SK-N-MC (cell line): Measurements from ENCODE around the gene RPL3.

Experiments
- DNase-seq: peaks from one replicate; pipeline ENCODE4 v3.0.0-alpha.2; 2011; ENCODE audit warnings: low read depth, low spot score
- H3K27ac ChIP-seq: fragments of 200-600 bp; sonication (generic); 2 replicates; pipeline ENCODE4 v1.5.1; 2016; ENCODE audit warnings: mixed run types
- H3K36me3 ChIP-seq: fragments of 200-600 bp; sonication (generic); 2 replicates; pipeline ENCODE4 v1.6.1; 2017; ENCODE audit warnings: antibody characterized with exemption, low read length, mixed read lengths; ENCODE audit not compliant: insufficient read depth
- H3K4me3 ChIP-seq: fragments of 200-600 bp; sonication (generic); 2 replicates; pipeline ENCODE4 v1.5.1; 2016
- H3K9ac ChIP-seq: fragments of 200-600 bp; sonication (generic); 2 replicates; pipeline ENCODE4 v1.8.0; 2017; ENCODE audit warnings: mixed run types, mixed read lengths; ENCODE audit not compliant: insufficient read length
- H3K9me3 ChIP-seq: fragments of 200-600 bp; sonication (generic); 2 replicates; pipeline ENCODE4 v1.6.1; 2017; ENCODE audit warnings: low read depth, mild to moderate bottlenecking, antibody characterized with exemption, low read length, moderate library complexity, mixed read lengths
- EZH2 ChIP-seq: fragments of 200-600 bp; sonication (generic); IDR thresholded peaks from one replicate; pipeline ENCODE4 v1.6.1; 2017; ENCODE audit warnings: antibody characterized with exemption
- FOXP2 ChIP-seq: optimal IDR thresholded peaks from 2 replicates; pipeline ENCODE3; 2011; ENCODE audit warnings: mild to moderate bottlenecking, moderate library complexity; ENCODE audit not compliant: insufficient read depth; ENCODE audit errors: extremely low read length, control extremely low read depth
- POLR2AphosphoS5 ChIP-seq: IDR thresholded peaks from 2 replicates; pipeline ENCODE4 v1.6.1; 2012; ENCODE audit warnings: mild to moderate bottlenecking, low read depth, low read length, borderline replicate concordance

Gene RPL3

DNA sequence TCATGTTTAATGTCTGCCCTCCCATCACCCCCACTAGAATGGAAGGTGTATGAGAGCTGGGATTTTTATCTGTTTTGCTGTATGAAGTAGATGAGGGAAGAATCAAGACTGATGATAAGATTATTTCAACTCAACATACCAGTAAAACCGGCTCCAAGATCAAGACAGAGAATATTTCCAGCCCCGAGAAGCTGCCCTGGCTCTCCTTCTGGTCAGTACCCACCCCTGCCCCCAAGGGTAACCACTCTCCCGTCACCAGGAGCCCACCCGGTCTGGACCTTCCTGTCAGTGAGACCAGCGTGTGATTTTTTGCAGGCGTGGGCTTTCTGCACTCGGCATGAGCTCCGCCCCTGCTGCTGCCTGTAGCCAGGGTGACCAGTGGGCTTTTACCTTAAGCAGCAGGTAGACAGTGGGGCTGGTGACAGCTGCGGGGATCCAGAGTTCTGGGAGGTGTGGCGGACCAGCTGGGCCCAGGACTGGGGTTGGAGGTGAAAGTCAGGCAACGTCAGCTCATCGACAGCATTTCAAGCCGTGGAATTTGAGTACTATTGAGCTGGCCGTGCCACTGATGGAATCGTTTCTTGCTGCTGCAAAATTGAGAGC is 25.6 kb downstream of the RPL3 start:
- Histone ChIP-seq H3K36me3 (no peaks in the 10 kb centered on the region), H3K27ac (no peak overlapping the region), H3K9ac (no peak overlapping the region), H3K9me3 (no peaks in the 10 kb centered on the region), H3K4me3 (no peak overlapping the region)
- no peak for TF ChIP-seq EZH2
- no peak for TF ChIP-seq POLR2AphosphoS5
- no peak for TF ChIP-seq FOXP2
- no peak for DNase-seq

DNA sequence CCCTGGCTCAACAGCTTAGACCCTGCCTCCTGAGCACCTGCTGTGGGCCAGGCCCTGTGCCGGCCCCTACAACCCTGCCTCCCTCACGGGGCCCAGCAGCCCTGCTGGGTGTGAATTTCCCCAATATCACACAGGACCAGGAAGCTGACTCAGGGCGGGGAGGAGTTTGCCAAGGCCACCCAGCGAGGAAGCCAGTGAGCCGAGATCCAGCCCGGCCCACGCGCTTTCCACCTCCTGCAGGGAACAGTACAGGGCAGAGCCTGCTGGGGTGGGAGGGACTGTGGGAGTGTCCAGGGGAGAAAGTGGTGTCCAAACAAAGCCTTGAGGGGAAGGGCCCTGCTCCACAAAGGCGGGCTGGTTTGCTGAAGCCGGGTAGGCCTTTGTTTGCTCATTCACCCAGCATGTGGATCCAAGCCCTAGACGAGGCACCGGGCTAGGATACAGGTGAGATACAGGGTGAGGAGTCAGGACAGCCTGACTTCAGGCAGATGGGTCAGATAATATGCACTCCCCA is 26.8 kb downstream of the RPL3 start:
- TF ChIP-seq EZH2 (no peak), POLR2AphosphoS5 (no peak), FOXP2 (no peak)
- DNase-seq: no peak
- Histone ChIP-seq H3K4me3 (no peak overlapping the region), H3K27ac (peak overlapping the region; percentile 89), H3K36me3 (no peaks in the 10 kb centered on the region), H3K9me3 (no peaks in the 10 kb centered on the region), H3K9ac (peak overlapping the region; percentile 47)

DNA sequence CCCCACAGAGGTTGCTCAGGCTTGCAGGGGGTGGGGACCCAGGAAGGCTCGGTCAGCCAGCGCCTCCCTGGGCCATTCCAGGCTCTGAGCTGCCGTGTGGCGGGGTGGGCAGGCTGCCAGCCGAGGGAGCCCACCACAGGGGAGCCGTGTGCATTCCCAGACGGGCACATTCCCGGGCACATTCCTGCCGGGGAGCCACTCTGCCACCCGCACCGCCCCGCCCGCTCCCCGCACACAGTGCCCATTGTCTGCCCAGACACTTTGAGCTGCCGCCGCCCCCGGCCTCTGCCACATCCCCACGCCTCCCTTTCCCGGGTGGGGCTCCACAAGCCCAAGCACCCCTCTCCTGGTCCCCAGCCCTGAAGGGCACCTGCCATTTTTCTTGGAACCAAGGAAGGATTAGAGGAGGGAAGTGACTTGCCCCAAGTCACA is 27.4 kb downstream of the RPL3 start:
- Histone ChIP-seq H3K27ac (peak overlapping the region; percentile 89), H3K9ac (peak overlapping the region; percentile 47), H3K4me3 (no peak overlapping the region), H3K36me3 (no peaks in the 10 kb centered on the region), H3K9me3 (no peaks in the 10 kb centered on the region)
- no peak for DNase-seq
- no peak for TF ChIP-seq EZH2
- TF ChIP-seq FOXP2: no peak
- no peak for TF ChIP-seq POLR2AphosphoS5

DNA sequence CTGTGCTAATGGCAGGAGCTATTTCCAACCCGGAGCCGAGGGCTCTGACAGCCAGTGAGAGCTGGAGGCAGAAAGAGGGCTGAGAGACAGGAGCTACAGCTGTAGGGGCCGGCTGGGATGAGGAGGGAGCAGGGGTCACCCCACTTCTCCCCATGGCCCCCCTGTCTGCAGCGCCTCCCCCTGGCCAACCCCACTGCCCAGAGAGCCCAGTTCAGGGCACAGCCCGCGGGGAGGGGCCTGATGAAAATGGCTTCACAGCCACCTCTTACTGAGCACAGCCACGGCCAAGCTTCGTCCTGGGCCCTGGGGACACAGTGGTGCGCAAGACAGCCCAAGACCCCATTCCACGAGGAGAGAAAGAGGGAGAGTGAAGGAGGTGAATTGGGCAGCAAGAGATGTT is 27.9 kb downstream of the RPL3 start:
- no peaks in the 10 kb centered on the region for H3K36me3 ChIP-seq
- no peak overlapping the region for H3K4me3 ChIP-seq
- no peak for TF ChIP-seq POLR2AphosphoS5
- no peak for TF ChIP-seq EZH2
- no peak for TF ChIP-seq FOXP2
- no peak overlapping the region for H3K9ac ChIP-seq
- no peak for DNase-seq
- H3K9me3 ChIP-seq: no peaks in the 10 kb centered on the region
- H3K27ac ChIP-seq: peak overlapping the region; percentile 89

DNA sequence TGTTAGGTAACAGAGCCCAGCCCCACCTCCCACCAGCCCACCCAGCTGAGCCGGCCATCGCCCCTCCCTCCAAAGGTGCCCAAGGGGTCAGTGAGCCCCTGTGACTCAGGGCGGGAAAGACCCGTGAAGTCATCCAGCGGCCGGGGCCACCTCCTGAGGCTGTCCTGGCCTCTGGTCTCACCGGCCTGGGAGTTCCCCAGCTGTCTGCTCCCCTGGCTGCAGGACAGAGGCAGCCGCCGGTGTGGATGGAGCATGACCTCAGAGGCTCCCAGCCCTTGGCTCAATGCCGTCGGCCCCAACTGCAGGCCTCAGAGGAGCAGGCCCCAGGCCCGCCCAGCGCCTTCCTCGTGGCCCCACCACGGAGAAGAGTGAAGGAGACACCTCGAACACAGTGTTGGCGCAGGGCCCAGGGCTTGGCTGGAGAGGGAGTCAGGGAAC is 28.7 kb downstream of the RPL3 start:
- no peak overlapping the region for H3K4me3 ChIP-seq
- no peaks in the 10 kb centered on the region for H3K36me3 ChIP-seq
- TF ChIP-seq POLR2AphosphoS5 (no peak), EZH2 (no peak), FOXP2 (no peak)
- no peak for DNase-seq
- H3K9me3 ChIP-seq: no peaks in the 10 kb centered on the region
- no peak overlapping the region for H3K9ac ChIP-seq
- no peak overlapping the region for H3K27ac ChIP-seq

DNA sequence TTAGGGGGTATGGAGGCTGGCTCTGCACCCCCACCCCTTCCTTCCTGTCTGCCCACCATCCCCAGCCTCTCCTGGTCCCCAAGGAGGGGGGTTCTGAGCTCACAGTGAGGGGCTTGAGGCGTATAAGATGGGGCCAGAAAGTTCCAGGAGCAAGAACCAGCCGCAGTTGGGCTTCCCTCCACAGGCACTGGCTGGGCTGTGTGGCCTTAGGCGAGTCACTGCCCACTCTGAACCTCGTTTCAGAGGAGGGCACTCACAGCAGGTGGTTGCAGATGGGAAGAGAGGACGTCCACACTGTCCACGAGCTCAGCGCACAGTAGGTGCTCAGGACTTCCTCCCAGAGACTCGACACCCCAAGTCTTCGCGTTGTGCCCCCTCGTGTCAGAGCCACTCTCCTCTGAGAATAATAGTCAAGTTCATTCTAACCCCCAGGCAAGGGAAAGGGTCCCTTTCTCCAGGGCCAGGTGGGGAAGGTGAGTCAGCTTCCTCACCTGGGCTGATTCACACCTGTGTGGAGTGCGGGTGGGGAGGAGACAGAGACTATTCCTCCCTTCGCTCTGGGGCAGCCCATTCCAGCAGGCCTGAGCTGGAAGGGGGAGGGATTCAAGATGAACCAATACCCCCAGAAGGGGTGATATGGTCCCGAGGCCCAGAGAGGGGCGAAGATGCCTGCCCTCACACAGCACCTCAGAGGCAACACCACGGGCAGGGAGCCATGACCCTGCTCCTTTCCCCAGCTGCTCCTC is 29.3 kb downstream of the RPL3 start:
- Histone ChIP-seq H3K9me3 (no peaks in the 10 kb centered on the region), H3K4me3 (no peak overlapping the region), H3K36me3 (no peaks in the 10 kb centered on the region), H3K9ac (no peak overlapping the region), H3K27ac (no peak overlapping the region)
- DNase-seq: no peak
- TF ChIP-seq FOXP2: no peak
- TF ChIP-seq EZH2: no peak
- TF ChIP-seq POLR2AphosphoS5: no peak

DNA sequence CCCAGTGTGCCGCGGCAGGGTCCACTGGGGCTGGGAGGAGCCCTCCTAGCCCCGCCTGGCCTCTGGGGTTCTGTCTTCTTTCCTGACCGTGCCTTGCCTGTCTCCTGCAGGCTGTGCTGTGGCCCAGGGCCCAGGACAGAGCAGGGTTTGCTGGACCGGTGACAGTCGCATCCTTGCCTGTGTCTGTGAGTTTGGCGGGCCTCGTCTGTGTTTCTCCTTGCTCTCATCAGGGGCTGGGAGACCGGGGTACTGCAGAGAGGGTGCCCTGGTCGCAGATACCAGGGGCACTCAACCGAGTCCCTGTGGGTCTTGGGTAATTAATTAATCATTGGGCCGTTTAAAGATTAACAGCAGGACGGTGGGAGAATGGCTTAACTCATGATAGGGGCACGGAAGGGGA is 29.9 kb downstream of the RPL3 start:
- no peaks in the 10 kb centered on the region for H3K9me3 ChIP-seq
- TF ChIP-seq POLR2AphosphoS5: no peak
- TF ChIP-seq FOXP2: no peak
- TF ChIP-seq EZH2: no peak
- H3K4me3 ChIP-seq: no peak overlapping the region
- no peak overlapping the region for H3K9ac ChIP-seq
- H3K27ac ChIP-seq: no peak overlapping the region
- no peak for DNase-seq
- H3K36me3 ChIP-seq: no peaks in the 10 kb centered on the region

DNA sequence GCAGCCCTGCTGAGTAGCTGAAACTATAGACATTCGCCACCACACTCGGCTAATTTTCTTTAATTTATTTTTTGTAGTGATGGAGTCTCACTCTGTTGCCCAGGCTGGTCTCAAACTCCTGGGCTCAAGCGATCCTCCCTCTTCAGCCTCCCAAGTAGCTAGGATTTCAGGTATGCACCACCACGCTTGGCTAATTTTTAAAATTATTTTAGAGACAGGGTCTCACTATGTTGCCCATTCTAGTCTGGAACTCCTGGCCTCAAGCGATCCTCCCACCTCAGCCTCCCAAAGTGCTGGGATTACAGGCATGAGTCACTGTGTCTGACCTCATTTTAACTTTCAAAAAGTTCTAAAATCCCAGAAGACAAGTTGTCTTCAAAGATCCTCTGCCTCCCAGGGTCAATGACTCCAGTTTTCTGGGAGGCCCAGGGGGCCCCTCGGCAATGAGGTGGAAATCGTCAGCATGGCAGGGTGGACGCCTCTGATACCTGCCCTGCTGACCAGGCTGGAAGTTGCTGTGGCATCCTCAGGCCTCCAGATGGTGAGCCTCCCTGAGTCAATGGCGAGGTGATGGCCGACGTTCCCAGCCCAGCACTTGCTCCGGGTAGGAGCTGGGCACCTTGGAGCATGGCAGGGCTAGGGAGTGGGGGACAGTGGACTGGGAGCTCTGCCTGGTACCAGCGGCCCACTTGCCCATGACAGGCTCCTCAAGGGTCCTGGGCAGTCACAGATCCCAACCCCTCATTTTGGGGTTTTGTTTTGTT is 31.1 kb downstream of the RPL3 start:
- peak overlapping the region; percentile 79; the same call in 1 of the 2 replicates for H3K27ac ChIP-seq
- no peak overlapping the region for H3K4me3 ChIP-seq
- TF ChIP-seq POLR2AphosphoS5 (no peak), EZH2 (no peak), FOXP2 (no peak)
- H3K9me3 ChIP-seq: no peaks in the 10 kb centered on the region
- no peak for DNase-seq
- no peak overlapping the region for H3K9ac ChIP-seq
- no peaks in the 10 kb centered on the region for H3K36me3 ChIP-seq
